HT1080 (cell line): ENCODE measurements around the gene SF3B6. TPM values are rescaled to one million over a fixed set of nuclear protein-coding genes. Genes with fewer than 3 reads are reported as not detected.
"Not testable (repeated sequence)": the region's sequence is repeated elsewhere in the genome, so short reads cannot be mapped to it uniquely, and the experiment has no call there.

Source experiments
- DNase-seq: peaks from one replicate; pipeline ENCODE4 v3.0.0-alpha.2; 2015; ENCODE audit warnings: low read depth
- polyA plus RNA-seq, 2 experiments: library from polyadenylated mRNA; depleted of rRNA; stranded (reverse); fragments of >200 nt; gene quantifications; 2 replicates each; pipeline ENCODE4 v1.2.3, GENCODE V29; 2015
- total RNA-seq: library from RNA; depleted of rRNA; stranded (reverse); fragments of >200 nt; shearing (Covaris generic); gene quantifications from 2 replicates; pipeline ENCODE4 v1.2.3, GENCODE V29; 2014; rRNA removed

Gene SF3B6, protein sequence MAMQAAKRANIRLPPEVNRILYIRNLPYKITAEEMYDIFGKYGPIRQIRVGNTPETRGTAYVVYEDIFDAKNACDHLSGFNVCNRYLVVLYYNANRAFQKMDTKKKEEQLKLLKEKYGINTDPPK
- 260 and 286 TPM in 2 replicates for total RNA-seq
- 338 and 377 TPM in 2 replicates for polyA plus RNA-seq (2015; cell fraction: cytosol; rRNA removed)
- polyA plus RNA-seq (2015; cell fraction: nucleus; rRNA removed) = 155 and 184 TPM in 2 replicates

DNA sequence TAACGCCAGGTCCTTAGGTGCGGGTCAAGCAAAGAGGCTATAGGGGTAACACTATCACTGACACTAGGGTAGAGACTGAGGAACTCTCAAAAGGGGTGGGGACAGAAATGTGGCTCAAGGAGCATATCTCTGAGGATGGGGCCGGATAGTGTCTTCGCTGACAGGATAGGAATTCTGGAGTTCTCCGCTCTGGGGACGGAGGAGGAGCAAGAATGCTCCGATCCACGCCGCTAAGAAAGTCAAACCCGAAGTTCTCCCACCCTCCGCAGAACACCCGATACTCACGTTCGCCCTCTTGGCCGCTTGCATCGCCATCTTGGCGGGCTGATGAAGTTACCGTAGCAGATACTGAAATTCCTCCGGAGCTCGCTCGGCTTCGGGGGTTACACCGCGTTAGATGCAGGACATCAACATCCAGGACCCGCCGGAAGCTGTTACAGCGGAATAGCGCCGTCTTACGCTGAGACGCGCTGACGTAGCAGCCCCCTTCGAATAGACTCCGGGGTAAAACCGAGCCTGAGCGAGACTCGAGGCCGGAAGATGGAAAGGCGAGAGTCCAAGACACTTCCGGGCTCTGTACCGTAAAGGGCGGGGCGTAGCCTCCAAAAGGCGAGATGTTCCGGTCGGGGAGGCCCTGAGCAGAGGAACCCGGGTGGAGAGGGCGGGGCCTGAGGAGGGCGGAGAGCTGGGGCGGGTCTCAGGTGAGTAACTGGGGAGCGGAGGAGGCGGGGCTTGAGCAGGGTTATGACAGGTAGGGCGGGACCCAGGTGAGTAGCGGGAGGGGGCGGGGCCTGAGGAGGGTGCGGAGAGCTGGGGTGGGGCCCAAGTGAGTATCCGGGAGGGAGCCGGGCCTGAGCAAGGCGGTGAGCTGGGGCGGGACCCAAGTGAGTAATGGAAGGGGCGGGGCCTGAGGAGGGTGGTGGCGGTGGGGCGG is at the start of gene SF3B6:
Gene SF3B6, minus strand, starts transcription at position 412 of the 934 bp plus-strand sequence. Its CDS starts 97 bp downstream, at position 315.
- peak; percentile 98 for DNase-seq

GRCh38 chr2:24123922-24124580 is 47.9 kb upstream of the SF3B6 start:
- no peak for DNase-seq

DNA sequence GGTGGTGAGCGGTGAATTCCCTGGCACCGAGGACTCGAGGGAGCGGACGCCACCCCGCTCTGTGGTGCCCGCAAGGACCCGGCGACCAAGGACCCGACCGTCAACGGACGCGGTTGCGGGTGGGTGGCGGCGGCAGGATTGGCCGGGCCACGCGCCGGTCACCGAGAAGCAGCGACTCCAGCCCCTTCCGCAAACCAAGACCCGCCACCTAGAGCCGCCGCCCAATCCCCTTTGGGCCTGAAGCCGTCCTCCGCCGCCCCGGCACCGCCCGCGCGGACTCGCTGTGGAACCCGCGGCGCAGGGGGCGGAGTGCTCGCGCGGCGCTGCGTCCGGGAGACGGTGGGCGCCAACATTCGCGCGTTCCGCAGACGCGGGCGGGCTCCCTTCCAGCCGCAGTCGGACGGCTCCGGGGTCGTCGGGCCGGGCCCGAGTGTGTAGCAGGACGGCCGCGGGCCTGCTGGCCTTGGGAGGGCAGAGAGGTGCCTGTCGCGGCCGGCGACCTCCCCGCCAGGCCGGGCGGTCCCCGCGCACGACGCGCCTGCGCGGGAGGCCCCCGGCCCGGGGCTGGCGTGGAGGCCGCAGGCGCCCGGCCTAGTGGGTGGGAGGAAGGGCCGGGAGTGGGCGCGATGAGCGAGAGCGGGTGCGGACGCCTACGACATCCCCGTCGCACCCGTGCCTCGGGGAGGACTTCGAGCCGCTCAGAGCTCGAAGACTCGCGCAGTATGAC is 47.2 kb upstream of the SF3B6 start, which contains the start of the genes FAM228B and PFN4:
Gene FAM228B, plus strand, starts transcription at position 275 of the 727 bp plus-strand sequence. CDS start 893 bp downstream, outside the sequence.
Gene PFN4, minus strand, starts transcription at position 140 of the 727 bp plus-strand sequence. CDS start 799 bp downstream, outside the sequence.
- peak; percentile 80 for DNase-seq

DNA sequence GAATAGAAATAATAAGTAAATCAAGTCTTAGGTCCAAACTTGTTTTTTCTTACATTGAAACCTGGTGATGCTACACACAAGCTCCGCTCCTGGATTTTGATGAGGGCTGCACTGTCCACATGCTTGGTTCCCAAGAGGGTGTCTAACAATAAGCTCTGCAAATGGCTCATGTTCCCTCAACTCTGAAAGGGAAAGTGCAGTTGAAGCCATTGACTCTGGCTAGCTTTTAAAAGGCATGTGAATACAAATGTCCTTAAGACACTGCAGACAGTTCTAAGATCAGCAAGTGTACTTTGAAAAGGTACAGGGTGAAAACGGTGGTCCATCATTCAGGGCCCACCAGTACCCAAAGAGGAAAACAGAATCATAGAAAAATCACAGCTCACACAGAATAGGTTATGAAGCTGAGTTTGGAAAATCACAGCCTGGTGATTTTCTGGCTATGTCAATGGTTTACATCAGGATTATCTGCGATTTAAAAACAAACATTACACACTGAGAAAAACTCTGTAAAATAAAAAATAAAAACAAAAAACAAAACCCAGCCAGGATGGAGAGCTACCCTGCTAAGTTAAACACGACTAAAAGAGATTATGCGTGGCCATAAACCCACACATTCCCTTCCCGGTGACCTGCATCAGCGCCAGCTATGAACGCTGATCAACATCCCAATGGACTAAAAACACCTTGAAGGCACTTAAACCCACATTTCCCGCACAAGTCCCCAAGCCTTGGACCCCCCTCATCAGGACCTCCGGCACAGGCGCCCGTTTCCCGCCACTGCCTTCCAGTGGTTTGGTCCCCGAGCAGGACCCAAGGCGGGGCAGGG is 46.5 kb upstream of the SF3B6 start:
- no peak for DNase-seq

GRCh38 chr2:24121469-24121868 is 45.3 kb upstream of the SF3B6 start:
- no peak for DNase-seq

GRCh38 chr2:24121066-24121465 is 44.9 kb upstream of the SF3B6 start:
- DNase-seq = no peak

- DNase-seq = no peak
Measured at GRCh38 chr2:24117902-24118301, 41.8 kb upstream of the SF3B6 start.

DNA sequence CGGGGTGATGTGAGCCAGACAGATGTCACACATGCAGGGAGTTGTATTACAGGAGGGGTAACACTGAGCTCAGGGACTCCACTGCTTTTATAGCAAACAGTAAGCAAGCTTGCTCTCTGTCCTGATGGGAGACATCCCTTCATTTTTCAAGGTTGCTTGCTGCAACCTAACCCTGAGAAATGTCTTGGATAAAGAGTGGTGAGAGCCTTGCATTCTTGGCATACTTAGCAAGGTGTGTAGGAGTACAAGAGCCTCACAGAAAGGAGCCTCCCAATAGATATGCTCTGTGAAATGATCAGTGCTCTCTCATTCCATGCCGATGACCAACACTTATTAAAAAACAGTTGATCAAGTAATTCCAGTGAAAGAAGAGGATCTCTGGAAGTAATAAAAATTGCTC is 38.9 kb upstream of the SF3B6 start:
- DNase-seq = peak; percentile 12

- peak; percentile 47 for DNase-seq
Measured at GRCh38 chr2:24111407-24111901, 35.3 kb upstream of the SF3B6 start.

GRCh38 chr2:24110660-24111303 is 34.7 kb upstream of the SF3B6 start:
- DNase-seq = no peak

DNA sequence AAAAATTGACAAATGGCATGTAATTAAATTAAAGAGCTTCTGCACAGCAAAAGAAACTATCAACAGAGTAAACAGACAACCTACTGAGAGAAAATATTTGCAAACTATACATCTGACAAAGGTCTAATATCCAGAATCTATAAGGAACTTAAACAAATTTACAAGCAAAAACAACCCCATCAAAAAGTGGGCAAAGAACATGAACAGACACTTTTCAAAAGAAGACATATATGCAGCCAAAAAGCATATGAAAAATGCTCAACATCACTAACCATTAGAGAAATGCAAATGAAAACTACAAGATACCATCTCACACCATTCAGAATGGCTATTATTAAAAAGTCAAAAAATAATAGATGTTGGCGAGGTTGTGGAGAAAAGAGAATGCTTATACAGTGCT is 33.3 kb upstream of the SF3B6 start:
- DNase-seq = not testable (repeated sequence)

GRCh38 chr2:24107336-24107735 is 31.2 kb upstream of the SF3B6 start:
- no peak for DNase-seq

GRCh38 chr2:24106786-24107185 is 30.7 kb upstream of the SF3B6 start:
- no peak for DNase-seq

- DNase-seq = no peak
Measured at GRCh38 chr2:24105816-24106215, 29.7 kb upstream of the SF3B6 start.

- no peak for DNase-seq
Measured at GRCh38 chr2:24104906-24105305, 28.8 kb upstream of the SF3B6 start.

DNA sequence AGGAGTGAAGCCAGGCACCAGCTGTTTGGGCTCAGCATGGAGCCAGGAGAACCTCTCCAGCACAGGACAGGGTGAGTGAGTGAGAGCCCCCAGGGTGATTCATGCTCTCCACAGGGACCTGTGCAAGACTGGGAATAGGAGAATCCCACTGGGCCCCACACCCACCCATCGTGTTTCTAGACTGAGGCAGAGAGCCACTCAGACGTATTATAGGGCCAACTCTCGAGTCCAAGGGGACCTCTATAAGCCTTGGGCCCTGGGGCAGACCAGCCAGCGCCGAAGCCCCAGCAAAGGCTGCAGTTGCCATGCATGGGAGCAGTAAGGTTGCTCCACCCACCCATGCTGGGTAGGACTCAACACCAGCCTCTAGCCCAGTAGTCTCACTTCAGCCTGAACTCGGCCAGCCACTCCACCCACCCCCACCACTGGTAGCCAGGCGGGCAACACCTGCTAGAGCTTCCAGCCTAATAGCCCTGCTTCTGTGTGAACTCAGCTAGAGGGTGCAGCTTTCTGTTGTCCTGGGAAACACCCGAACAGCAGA is 28.1 kb upstream of the SF3B6 start:
- DNase-seq = no peak

GRCh38 chr2:24102677-24103076 is 26.6 kb upstream of the SF3B6 start:
- DNase-seq = no peak

- DNase-seq = no peak
Measured at GRCh38 chr2:24101992-24102391, 25.9 kb upstream of the SF3B6 start.

- not testable (repeated sequence) for DNase-seq
Measured at GRCh38 chr2:24100732-24101131, 24.6 kb upstream of the SF3B6 start.
